Smooth muscle cell of the pulmonary artery (primary cell): ENCODE results near the gene FTSJ3. TPM values are rescaled to one million over a fixed set of nuclear protein-coding genes. Genes with fewer than 3 reads are reported as not detected.

Experiments used
- total RNA-seq: library from RNA; depleted of rRNA; stranded (reverse); fragments of >200 nt; gene quantifications from 2 replicates; pipeline ENCODE4 v1.2.3, GENCODE V29; 2014

The FTSJ3 gene, protein sequence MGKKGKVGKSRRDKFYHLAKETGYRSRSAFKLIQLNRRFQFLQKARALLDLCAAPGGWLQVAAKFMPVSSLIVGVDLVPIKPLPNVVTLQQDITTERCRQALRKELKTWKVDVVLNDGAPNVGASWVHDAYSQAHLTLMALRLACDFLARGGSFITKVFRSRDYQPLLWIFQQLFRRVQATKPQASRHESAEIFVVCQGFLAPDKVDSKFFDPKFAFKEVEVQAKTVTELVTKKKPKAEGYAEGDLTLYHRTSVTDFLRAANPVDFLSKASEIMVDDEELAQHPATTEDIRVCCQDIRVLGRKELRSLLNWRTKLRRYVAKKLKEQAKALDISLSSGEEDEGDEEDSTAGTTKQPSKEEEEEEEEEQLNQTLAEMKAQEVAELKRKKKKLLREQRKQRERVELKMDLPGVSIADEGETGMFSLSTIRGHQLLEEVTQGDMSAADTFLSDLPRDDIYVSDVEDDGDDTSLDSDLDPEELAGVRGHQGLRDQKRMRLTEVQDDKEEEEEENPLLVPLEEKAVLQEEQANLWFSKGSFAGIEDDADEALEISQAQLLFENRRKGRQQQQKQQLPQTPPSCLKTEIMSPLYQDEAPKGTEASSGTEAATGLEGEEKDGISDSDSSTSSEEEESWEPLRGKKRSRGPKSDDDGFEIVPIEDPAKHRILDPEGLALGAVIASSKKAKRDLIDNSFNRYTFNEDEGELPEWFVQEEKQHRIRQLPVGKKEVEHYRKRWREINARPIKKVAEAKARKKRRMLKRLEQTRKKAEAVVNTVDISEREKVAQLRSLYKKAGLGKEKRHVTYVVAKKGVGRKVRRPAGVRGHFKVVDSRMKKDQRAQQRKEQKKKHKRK
- total RNA-seq: 31.9 and 47.7 TPM in 2 replicates

DNA sequence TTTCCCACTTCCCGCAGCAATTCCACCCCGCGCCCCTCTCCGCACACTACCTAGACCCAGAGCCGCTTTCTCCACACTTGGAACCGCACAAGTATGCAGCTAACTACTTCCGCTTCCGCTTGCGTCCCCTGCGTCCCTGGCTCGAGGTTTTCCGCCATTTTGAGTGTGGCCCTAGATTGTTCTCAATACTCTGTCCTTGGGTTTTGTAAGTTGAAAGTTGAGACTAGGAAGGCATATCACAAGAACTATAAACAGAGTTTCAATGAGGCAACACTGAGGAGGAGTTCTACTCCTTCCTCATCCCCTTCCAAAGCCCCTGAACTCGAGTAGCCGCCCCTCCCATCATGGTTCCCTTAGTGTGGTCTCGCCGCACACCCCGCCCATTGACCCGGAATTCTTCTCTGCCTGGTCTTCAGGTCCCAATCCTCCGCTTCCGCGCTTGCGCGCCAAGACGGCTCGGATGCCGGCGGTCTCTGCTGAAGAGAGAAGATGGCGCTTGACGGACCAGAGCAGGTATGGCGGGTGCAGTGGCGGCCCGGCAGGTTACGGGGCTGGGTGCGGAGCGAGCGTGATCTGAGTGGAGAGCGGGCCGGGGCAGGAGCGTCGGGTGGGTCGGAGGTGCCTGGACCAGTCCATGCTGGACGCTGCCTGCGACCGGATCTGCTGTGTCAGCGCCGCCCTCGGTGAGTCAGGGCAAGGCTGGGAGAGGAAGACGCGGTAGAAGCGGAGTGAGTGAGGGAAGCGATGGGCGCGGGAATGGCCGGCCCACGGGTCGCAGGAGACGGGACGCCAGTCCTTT is at the start of gene FTSJ3, which contains the start of gene PSMC5:
TSS of gene FTSJ3 (minus strand) at position 662 of the 799 bp plus-strand sequence. CDS start 761 bp downstream, outside the sequence.
TSS of gene PSMC5 (plus strand) at position 430 of the 799 bp plus-strand sequence. CDS start at position 490, 60 bp downstream.

DNA sequence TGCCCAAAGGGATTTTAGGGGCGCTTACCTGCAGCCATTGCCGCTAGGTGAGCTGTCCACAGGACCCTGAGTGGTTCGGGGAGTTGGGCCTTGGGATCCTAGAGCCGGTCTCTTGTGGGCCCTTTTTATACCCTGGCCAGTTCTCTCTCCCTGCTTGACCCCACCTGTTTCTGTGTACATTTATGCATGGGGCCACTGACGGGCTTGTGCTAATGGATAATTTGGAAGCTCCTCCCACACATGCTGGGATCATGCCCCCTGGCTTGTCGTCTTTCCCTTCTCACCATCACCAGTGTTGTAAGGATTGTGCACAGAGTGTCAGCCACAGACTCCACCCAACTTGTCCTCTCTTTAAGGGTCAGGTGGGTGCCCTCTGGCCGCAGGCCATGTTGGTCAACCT is 46.1 kb upstream of the FTSJ3 start, which contains the start of gene CSH2:
TSS of gene CSH2 (minus strand) at position 101 of the 400 bp plus-strand sequence. CDS start at position 38, 63 bp downstream.

DNA sequence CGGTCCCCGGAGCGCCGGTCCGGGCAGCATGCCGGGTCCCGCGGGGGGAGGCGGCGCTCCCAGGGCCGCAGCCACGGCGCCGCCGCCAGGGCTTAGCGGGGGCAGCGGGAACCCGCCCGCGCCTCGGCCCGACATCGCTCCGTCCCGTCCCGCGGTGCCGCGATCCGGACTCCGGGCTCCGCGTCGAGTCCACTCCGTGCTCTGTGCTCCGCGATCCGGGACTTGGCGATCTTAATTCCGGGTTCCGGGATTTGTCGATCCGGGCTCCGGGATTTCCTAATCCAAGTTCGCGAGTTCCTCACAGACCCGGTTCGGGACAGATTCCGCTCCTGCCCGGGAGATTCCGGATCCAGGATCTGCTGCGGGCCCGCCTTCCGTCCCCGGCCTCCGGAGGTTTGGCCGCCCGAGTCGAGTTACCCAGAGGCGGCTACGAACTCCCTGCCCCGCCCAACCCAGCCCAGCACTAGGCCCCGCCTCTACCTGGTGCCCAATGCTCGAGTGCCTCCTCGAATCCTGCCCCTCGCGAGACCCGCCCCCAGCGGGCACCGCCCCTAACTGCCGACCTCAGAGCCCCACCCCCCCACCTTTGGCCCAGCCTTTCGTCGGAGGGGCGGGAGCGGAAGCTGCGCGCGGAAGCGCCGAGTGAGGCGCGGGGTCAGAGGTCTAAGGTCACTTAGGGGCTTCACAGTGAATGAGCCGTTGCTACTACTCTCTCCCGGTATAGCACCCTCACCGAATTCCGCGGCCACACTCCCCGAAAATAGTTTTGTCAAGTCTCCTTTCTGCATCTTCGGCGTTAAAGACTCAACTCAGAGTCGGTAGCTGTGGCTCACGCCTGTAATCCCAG is 15.3 kb upstream of the FTSJ3 start, which contains the start of gene SMARCD2:
TSS of gene SMARCD2 (minus strand) at position 146 of the 847 bp plus-strand sequence. CDS start at position 135, 11 bp downstream.

DNA sequence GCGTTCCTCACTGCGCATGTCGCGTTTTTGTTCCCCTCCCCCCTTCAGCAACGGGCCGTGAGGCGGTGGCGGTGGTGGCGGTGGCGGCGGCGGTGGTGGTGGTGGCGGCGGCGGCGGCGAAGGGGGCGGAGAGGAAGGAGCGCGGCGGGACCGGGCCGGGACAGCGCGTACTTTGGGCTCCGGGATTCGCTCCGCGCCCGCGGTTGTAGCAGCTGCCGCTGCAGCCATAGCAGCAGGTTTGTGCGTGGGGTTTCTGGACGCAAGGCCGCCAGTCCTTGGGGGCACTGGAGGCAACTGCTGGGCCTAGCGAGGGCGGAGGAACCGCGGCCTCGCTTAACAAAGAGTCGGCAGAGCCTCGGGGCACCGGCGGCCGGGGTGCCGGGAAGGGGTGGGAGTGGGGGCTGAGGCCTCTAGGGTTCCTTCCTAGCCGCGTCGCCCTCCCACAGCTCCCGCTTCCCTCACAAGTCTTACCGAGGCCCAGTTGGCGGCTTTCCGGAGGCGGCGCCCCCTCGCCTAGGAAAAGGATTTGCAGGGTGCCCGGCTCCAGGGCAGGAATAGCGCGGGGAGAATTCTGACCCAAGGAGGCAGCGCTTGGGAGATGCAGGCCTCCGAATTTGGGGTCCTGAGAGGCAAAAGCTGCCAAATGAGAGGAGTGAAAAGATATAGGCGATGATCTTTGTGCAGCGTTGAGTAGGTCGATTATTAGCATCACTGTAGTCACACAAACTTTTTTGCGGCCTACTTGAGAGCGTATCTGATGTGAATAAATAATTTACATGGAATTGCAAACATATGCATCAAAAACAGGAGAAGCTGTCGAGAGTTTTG is 53.1 kb downstream of the FTSJ3 start, which contains the start of gene DDX42:
TSS of gene DDX42 (plus strand) at position 30 of the 828 bp plus-strand sequence. CDS start 12,880 bp downstream, outside the sequence.

DNA sequence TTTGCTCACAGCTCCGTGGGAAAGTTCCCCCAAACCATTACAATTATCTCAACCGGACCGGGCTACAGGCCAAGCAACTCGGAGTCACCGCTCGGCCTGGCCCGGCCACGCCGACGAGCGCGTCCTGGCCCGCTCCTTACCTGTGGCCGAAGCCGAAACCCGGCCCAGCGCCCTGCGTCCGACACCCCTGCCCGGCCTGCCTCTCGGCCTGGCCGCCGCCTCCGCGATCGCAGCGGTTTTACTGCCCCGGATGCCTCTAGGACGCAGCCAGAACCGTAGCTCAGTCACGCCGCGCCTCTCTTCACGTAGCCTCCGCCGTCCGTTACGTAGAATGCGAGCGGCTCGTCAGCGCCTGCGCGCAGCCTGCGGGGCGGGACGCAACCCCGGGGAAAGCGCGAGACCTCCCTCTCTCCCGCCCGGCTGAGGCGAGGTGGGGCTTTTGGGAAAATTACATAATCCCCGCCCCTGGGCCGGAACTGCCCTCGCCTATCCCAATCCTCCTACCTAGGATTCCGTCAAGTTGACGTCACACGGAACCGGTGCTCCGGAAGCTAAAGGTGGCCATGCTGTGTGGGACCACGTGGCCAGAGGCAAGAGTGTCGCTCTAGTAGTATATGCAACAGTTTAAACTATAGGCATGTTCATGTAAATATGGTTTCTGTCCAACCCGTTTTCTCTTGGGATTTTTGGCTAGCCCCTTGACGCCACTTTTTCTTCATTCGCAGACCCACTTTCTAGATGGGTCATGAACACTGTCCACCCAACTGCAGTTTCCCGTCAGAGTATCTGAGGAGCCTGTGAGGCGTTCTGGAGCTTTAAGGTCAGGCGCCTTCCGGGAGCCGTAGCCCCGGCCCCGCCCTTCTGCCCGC is 54.0 kb downstream of the FTSJ3 start, which contains the start of gene CCDC47:
TSS of gene CCDC47 (minus strand) at position 326 of the 869 bp plus-strand sequence. CDS start 7,422 bp downstream, outside the sequence.

Other genes starting within 250 kb of the FTSJ3 start
- gene TACO1, start 226.8 kb downstream of the FTSJ3 start, total RNA-seq: 11.7 and 14.1 TPM in 2 replicates
- 42.1 and 43.8 TPM in 2 replicates for gene MAP3K3, start 205.2 kb downstream of the FTSJ3 start, total RNA-seq
- 4.9 and 9.0 TPM in 2 replicates for gene LIMD2, start 127.5 kb downstream of the FTSJ3 start, total RNA-seq
- 23.7 and 25.8 TPM in 2 replicates for gene STRADA, start 85.9 kb downstream of the FTSJ3 start, total RNA-seq
- 89.7 and 94.5 TPM in 2 replicates for gene CCDC47, start 54.1 kb downstream of the FTSJ3 start, total RNA-seq
- gene DDX42, start 53.5 kb downstream of the FTSJ3 start, total RNA-seq: 66.3 and 76.8 TPM in 2 replicates
- gene PSMC5, start 232 bp downstream of the FTSJ3 start, total RNA-seq: 58.6 and 61.6 TPM in 2 replicates
- 61.6 and 64.3 TPM in 2 replicates for gene SMARCD2, start 15.0 kb upstream of the FTSJ3 start, total RNA-seq
- gene CSH2, start 46.0 kb upstream of the FTSJ3 start, total RNA-seq: not detected in 2 replicates
- gene GH2, start 54.3 kb upstream of the FTSJ3 start, total RNA-seq: not detected in 2 replicates
- gene CSH1, start 68.9 kb upstream of the FTSJ3 start, total RNA-seq: not detected in 2 replicates
- not detected in 2 replicates for gene CSHL1, start 83.6 kb upstream of the FTSJ3 start, total RNA-seq
- gene GH1, start 91.2 kb upstream of the FTSJ3 start, total RNA-seq: not detected in 2 replicates
- gene CD79B, start 104.7 kb upstream of the FTSJ3 start, total RNA-seq: 3.6 TPM in 1 of 2 replicates, not detected in the other
- under 0.01 and 0.07 TPM in 2 replicates for gene SCN4A, start 145.3 kb upstream of the FTSJ3 start, total RNA-seq
- gene PRR29, start 170.7 kb upstream of the FTSJ3 start, total RNA-seq: 0.20 and 1.2 TPM in 2 replicates
- gene ICAM2, start 193.0 kb upstream of the FTSJ3 start, total RNA-seq: 3.9 and 13.0 TPM in 2 replicates